SK-N-SH (cell line): ENCODE results near the gene SLC13A1.

Experiments
- EZH2phosphoT487 ChIP-seq: fragments of 200-600 bp; sonication (generic); IDR thresholded peaks from 2 replicates; pipeline ENCODE4 v1.6.1; 2017; ENCODE audit warnings: low read depth, mixed run types, mild to moderate bottlenecking, antibody characterized with exemption, moderate library complexity, borderline replicate concordance
- GATA2 ChIP-seq: sonication (generic); formaldehyde crosslinking; IDR thresholded peaks from 2 replicates; pipeline ENCODE4 v1.5.0; 2020; ENCODE audit warnings: mild to moderate bottlenecking, missing genetic modification reagents
- MEF2A ChIP-seq: IDR thresholded peaks from 2 replicates; pipeline ENCODE4 v1.4.0; 2012; ENCODE audit warnings: low read depth, borderline replicate concordance
- RCOR1 ChIP-seq: fragments of 150-350 bp; IDR thresholded peaks from 2 replicates; pipeline ENCODE4 v1.6.1; 2017; ENCODE audit warnings: antibody characterized with exemption, low read length
- RFX5 ChIP-seq: IDR thresholded peaks from 2 replicates; pipeline ENCODE4 v1.6.1; 2012; ENCODE audit warnings: mild to moderate bottlenecking, improper control_type of control experiment, low read length
- RXRA ChIP-seq: IDR thresholded peaks from 2 replicates; pipeline ENCODE4 v1.4.0; 2012; ENCODE audit warnings: low read depth, mild to moderate bottlenecking, borderline replicate concordance
- TAF1 ChIP-seq: IDR thresholded peaks from 2 replicates; pipeline ENCODE4 v1.6.1; 2012; ENCODE audit warnings: low read depth, mild to moderate bottlenecking, low read length, moderate library complexity, borderline replicate concordance
- TF ChIP-seq, protein P1 (sequence below): fragments of 150-350 bp; IDR thresholded peaks from 2 replicates; pipeline ENCODE4 v1.6.1; 2017; ENCODE audit warnings: antibody characterized with exemption, low read length, low read depth, borderline replicate concordance
- TF ChIP-seq, protein P2 (sequence below): fragments of 200-600 bp; sonication (generic); IDR thresholded peaks from 2 replicates; pipeline ENCODE4 v1.6.1; 2017; ENCODE audit warnings: antibody characterized with exemption, mild to moderate bottlenecking, moderate library complexity
- TF ChIP-seq, protein P3 (sequence below): IDR thresholded peaks from 2 replicates; pipeline ENCODE4 v1.4.0; 2012; ENCODE audit warnings: low read depth

DNA sequence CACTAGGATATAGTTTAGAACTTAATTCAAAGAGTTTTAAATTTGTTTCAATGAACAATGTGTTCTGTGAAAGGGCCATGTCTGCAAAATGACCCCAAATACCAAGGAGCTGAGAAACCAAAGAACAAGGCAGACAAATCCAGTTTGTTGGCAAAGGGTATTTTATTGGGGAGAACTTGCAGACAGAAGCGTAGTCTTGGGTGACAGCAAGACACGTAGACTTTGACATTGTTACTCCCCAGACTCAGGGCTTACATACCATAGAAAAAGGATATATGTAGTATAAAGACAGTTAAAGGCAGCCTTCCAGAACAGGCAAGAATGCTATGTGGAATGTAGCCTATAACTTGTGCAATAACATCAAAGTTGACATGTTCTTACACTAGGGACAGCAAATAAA, 109.3 kb downstream of the SLC13A1 start:
- TF ChIP-seq RFX5 (no peak), GATA2 (no peak), MEF2A (no peak), RXRA (no peak), RCOR1 (no peak), TAF1 (no peak), EZH2phosphoT487 (no peak)
- TF ChIP-seq, protein P1, sequence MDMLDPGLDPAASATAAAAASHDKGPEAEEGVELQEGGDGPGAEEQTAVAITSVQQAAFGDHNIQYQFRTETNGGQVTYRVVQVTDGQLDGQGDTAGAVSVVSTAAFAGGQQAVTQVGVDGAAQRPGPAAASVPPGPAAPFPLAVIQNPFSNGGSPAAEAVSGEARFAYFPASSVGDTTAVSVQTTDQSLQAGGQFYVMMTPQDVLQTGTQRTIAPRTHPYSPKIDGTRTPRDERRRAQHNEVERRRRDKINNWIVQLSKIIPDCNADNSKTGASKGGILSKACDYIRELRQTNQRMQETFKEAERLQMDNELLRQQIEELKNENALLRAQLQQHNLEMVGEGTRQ: no peak
- TF ChIP-seq, protein P2, sequence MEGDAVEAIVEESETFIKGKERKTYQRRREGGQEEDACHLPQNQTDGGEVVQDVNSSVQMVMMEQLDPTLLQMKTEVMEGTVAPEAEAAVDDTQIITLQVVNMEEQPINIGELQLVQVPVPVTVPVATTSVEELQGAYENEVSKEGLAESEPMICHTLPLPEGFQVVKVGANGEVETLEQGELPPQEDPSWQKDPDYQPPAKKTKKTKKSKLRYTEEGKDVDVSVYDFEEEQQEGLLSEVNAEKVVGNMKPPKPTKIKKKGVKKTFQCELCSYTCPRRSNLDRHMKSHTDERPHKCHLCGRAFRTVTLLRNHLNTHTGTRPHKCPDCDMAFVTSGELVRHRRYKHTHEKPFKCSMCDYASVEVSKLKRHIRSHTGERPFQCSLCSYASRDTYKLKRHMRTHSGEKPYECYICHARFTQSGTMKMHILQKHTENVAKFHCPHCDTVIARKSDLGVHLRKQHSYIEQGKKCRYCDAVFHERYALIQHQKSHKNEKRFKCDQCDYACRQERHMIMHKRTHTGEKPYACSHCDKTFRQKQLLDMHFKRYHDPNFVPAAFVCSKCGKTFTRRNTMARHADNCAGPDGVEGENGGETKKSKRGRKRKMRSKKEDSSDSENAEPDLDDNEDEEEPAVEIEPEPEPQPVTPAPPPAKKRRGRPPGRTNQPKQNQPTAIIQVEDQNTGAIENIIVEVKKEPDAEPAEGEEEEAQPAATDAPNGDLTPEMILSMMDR: no peak
- TF ChIP-seq, protein P3, sequence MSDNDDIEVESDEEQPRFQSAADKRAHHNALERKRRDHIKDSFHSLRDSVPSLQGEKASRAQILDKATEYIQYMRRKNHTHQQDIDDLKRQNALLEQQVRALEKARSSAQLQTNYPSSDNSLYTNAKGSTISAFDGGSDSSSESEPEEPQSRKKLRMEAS: no peak
